NCI-H1048 (cell line): Measurements from ENCODE around the gene ANKRD28.
"Not testable (repeated sequence)": the region's sequence is repeated elsewhere in the genome, so short reads cannot be mapped to it uniquely, and the experiment has no call there.

Experiments
- DNase-seq: peaks from one replicate; lab custom pipeline; 2025; lab: John Stamatoyannopoulos, UW

ANKRD28 gene

DNA sequence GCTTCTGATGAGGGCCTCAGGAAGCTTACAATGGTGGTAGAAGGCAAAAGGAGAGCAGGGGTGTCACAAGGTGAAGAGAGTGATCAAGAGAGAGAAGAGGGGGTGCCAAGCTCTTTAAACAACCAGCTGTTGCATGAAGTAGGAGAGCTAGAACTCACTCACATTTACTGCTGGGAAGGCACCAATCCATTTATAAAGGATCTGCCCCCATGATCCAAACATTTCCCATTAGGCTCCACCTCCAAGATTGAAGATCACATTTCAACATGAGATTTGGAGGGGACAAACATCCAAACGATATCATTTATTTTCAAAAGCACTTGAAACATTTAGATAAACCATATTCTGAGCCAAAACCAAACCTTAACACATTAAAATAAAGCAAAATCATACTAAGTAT lies 26.3 kb downstream of the ANKRD28 start:
- no peak for DNase-seq

DNA sequence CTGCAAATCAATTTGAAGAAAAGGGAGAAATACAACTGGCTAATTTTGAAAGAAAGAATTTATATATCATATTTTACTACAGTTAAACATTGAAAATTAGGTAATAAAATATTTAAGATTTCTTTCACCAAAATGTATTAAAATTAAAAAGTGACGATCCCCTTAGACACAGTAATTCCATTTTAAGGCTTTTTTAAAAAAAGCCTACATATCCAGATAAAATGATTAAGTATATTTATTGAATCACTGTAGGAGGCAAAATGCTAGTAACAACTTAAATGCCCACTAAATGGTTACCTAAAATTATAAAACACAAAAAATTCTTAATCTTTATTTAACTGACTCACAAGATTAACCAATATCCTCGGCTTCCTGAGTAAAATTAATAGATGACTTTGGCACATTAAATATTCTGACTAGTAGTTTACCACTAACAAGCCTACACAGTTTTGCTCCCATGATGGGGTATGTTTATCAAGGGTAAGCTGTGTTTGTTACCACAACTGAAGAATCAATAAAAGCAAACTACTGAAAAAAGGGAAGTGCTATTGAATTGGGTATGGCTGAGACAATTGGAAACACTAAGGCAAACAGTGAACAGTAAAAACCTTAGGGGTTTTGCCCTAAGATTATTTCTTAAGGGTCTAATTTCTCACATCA lies 28.4 kb downstream of the ANKRD28 start:
- DNase-seq, result no peak

DNA sequence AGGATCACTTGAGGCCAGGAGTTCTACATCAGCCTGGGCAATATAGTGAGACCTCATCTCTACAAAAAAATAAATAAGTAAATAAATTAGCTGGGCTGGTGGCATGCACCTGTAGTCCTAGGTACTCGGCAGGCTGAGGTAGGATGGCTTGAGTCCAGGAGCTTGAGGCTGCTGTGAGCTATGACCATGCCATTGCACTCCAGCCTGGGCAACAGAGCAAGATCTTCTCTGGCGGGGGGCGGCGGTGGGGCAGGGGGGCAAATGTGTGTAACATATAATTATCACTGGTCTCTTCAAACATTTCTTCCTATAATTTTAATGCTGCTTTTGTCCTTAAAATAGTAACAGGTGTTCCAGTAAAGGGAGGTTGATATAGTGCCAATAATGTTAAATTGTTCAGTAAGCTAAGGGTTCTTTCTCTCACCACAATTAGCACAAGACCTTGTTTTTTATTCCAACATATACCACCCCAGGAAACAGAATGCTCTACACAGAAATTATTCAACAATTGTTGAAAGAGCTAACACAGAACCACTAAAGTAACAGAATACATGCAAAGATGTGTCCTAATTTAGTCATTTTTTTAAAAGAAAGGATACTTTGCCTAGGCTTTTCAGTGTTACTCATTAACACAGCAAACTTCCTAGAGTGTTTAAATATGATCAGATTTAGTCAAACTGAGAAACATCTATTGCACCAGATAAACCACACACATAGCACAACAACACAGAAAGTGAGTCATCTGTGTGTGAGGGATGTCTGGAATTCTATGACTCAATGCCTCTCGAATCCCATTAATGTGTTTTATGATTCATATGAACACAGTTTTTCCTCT lies 29.1 kb downstream of the ANKRD28 start:
- peak; percentile 5 for DNase-seq

DNA sequence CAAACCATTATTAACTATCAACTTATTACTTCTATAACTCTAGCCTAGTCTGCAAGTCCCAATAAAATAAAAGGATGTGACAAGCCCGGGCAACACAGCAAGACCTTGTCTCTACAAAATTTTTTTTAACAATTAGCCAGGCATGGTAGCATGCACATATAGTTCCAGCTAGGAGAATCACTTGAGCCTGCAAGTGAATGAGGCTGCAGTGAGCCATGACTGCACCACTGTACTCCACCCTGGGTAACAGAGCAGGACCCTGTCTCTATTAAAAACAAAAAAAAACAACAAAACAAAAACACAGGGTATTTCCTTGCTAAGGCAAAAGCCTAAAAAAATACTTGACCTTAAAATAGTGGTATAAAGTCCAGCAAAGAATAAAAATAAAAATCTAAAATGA lies 31.4 kb downstream of the ANKRD28 start:
- DNase-seq, result no peak

GRCh38 chr3:15758295-15758694 lies 39.5 kb downstream of the ANKRD28 start:
- no peak for DNase-seq

DNA sequence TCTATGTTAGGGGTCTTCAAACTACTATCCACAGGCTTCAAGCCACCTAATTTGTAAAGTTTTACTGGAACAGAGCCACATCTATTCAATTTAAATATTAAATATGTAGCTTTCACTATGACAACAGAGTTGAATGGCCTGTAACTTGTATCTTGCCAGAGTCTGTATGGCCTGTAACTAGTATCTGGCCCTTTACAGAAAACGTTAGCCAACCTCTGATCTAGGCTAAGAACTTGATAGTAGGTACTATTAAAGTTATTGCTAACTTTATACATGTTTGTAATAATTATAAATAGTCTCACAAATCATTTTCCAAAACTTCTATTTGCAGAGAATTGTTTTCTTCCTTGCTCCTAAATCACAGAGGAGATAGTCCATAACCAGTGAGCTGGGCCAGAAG lies 40.0 kb downstream of the ANKRD28 start:
- DNase-seq, result no peak

DNA sequence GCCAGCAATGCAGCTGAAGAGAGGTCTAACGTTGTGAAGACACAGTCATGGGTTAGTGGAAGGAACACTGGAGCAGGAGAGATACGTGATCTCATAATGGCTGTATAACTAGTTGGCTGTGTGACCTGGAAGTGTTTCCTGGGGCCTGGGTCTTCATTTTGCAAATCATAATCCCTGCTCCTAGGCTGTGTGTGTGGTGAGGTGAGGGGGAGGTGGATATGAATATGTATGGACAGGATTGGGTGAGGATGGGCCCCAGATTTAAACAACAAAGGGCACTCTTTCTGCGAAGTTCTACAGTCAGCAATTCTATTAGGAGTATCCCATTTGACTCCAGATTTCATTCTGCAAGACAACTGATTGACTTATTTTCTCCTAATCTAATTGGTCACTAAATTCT lies 41.3 kb downstream of the ANKRD28 start:
- no peak for DNase-seq

DNA sequence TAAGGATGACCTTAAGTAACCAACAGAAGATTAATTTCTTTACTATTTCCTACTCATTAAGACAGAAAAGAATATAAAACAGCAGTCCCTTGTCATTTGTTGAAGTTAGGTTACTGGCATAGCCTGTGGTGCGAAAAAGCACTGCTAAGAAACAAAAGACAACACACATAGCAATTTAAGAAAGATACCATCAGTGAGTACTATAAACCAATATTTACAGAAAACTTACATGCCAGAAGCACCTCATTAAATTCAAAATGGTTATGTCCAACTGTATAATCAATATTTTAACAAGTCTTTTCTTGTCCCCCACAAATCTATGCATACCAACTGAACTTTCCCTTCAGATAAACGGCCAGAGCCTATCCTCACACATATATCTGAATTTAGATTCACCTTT lies 42.0 kb downstream of the ANKRD28 start:
- no peak for DNase-seq

GRCh38 chr3:15755181-15755580 lies 42.6 kb downstream of the ANKRD28 start:
- no peak for DNase-seq

GRCh38 chr3:15754047-15754446 lies 43.7 kb downstream of the ANKRD28 start:
- DNase-seq, result no peak

DNA sequence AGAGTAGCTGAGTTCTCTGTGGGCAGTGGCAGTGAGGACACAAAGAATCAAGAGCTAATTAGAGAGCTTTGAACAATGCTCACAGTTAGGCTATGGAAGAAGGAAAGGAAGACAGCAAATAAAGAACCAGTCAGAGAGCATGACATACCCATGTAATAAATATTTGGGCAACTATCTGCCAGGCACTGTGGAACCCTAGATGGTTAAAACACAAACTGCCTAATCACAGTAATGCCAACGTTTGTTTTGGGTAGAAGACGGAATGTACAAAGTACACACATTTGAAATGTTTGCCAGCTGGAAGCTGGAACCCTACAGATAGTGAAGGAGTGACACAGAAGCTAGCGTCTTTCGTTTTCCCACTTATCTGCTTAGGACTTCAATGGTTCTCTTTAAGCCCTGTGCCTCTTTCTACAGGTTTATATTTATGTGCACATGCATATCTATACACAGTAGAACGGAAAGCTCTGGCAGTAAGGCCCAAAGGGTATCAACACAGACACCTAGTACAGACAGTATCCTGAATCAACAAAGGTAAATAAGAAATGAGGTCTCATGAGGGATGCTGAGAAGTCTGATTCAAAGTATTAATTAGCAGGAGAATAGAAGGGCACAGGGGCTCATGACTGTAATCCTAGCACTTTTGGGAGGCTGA lies 44.6 kb downstream of the ANKRD28 start:
- no peak for DNase-seq

- DNase-seq, result no peak
These were observed 46.9 kb downstream of the ANKRD28 start for GRCh38 chr3:15750879-15751278.

DNA sequence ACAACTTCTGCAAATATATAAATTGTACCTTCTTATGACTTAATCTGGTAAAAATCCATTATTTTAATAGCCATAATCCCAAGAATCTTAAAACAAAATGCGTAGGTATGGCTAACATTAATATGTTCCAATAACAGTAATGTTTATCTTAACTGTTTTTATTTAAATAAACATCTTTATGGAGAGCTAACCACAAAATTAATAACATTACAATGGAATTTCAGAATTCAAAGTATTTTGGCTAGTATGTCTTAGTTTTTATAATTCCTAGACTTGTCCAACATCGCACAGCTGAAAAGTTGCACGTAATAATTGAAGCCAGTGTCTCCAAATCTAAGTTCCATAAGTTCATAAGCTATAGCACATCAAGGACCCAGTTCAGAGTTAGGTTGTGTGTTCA lies 47.6 kb downstream of the ANKRD28 start:
- no peak for DNase-seq

DNA sequence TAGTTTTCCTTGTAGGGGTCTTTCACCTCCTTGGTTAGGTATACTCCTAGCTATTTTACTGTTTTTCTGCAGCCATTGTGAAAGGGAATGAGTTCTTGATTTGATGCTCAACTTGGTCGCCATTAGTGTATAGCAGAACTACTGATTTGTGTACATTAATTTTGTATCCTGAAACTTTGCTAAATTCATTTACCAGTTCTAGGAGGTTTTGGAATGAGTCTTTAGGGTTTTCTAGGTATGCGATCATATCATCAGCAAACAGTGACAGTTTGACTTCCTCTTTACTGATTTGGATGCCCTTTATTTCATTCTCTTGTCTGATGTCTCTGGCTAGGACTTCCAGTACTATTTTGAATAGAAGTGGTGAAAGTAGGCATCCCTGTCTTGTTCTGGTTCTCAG lies 51.9 kb downstream of the ANKRD28 start:
- DNase-seq, result not testable (repeated sequence)

GRCh38 chr3:15744176-15744575 lies 53.6 kb downstream of the ANKRD28 start:
- DNase-seq, result no peak

DNA sequence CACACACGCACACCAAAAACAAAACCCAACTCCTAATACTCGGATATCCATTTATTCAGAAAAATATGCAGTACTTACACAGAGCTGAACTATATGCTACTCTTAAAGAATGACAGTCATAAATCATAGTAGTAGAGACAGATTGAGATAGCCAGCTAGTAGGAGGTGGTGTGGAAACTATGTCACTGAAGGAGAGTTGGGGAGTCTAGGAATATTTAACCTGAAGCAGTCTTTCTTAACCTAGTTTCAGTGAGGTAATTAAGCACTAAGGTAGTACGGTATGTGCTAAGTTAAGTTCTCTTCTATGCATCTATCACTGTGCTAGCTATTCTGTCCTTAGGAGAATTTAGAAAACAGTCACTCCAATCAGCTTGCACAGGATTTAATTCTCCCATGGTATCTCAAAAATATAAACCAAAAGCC lies 54.2 kb downstream of the ANKRD28 start:
- DNase-seq, result no peak

- DNase-seq, result not testable (repeated sequence)
These were observed 55.5 kb downstream of the ANKRD28 start for GRCh38 chr3:15742236-15742635.

DNA sequence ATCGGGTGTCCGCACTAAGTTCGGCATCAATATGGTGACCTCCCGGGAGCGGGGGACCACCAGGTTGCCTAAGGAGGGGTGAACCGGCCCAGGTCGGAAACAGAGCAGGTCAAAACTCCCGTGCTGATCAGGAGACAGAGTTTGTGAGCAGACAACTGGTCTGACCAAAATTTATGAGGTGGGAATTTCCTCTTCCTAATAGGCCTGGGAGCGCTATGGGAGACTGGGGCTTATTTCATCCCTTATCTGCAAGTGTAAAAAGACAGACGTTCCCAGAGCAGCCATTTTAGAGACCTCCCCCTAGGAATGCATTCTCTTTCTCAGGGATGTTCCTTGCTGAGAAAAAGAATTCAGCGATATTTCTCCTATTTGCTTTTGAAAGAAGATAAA lies 59.2 kb downstream of the ANKRD28 start:
- not testable (repeated sequence) for DNase-seq

DNA sequence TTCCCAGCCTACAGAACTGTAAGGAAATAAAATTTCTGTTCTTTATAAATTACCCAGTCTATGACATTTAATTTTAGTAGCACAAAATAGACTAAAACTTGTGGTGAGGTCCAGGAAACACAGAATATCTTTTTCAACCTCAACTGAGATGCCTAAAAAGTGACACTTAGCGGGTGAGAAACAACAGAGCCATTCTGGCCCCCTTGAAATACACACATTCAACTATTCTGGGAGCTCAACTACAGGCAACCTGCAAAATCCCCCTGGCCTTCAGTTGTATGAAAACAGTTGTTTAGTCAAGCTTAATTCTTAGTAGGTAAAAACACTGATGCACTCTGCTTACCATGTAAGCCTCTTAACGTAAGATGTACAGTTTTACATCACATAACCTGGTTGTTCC lies 66.8 kb downstream of the ANKRD28 start:
- no peak for DNase-seq

DNA sequence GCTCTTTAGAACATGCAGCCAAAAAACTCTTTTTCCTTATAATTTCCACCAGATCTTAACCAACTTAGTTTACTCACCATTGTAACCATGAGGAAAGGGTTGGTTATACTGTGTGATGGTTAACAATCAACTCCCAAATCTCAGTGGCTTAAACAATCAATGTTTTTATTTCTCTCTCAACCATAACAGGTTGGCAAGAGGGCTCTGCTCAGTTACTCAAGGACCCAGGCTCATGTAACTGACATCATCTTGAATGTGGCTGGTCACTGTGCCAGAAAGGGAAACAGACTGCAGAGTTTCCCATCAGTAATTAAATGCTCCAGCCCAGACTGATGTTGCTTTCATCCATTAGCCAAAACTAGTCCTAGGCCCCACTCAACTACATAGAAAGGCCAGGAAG lies 69.0 kb downstream of the ANKRD28 start:
- DNase-seq, result no peak

GRCh38 chr3:15726881-15727280 lies 70.9 kb downstream of the ANKRD28 start:
- DNase-seq, result no peak

DNA sequence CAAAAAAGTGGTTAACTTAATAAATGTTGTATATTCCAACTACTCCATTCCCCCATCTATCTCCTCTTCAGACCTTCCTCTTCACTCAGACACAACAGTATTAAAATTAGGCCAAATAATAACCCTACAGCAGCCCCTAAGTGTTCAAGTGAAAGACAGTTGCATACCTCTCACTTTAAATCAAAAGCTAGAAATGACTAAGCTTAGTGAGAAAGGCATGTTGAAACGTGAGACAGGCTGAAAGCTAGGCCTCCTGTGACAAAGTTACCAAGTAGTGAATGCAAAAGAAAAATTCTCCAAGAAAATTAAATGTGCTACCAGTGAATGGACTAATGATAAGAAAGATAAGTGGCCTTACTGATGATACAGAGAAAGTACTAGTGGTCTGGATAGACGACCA lies 71.7 kb downstream of the ANKRD28 start:
- DNase-seq, result no peak

DNA sequence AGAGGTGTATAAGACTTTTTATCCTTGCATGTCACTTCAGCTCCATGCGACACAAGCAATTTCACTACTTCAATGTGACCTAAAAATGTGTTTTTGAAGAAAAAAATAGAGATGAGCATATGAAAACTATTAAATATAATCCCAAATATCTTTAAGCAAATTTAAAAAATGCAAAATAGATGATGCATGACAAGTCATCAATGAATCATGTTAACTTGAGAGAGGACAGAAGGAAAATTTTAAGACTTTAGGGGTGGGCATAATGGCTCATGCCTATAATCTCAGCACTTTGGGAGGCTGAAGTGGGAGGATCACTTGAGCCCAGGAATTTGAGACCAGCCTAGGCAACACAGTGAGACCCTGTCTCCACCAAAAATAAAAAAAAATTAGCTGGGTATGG lies 73.3 kb downstream of the ANKRD28 start:
- no peak for DNase-seq
